MM.1S (cell line): ENCODE results near the gene SPEF2.

Experiments
- DNase-seq: peaks from one replicate; pipeline ENCODE4 v3.0.0-alpha.2; 2015
- H2AFZ ChIP-seq: fragments of 300-600 bp; sonication (generic); 2 replicates; pipeline ENCODE4 v1.6.0; 2016; ENCODE audit warnings: antibody characterized with exemption, low read length
- H3F3A ChIP-seq: fragments of 300-600 bp; sonication (generic); 2 replicates; pipeline ENCODE4 v1.6.1; 2016; ENCODE audit warnings: mild to moderate bottlenecking, antibody characterized with exemption, low read length, moderate library complexity, mixed read lengths; ENCODE audit not compliant: insufficient read depth
- H3K27ac ChIP-seq: fragments of 300-600 bp; sonication (generic); 2 replicates; pipeline ENCODE4 v1.5.1; 2016; ENCODE audit warnings: mild to moderate bottlenecking, low read length
- H3K27me3 ChIP-seq: fragments of 300-600 bp; sonication (generic); replicated peaks from 2 replicates; pipeline ENCODE4 v1.6.0; 2016; ENCODE audit warnings: low read length; ENCODE audit not compliant: insufficient read depth
- H3K36me3 ChIP-seq: fragments of 300-600 bp; sonication (generic); replicated peaks from 2 replicates; pipeline ENCODE4 v1.6.1; 2016; ENCODE audit warnings: mild to moderate bottlenecking, low read length, mixed read lengths; ENCODE audit not compliant: insufficient read depth
- H3K4me1 ChIP-seq: fragments of 300-600 bp; sonication (generic); 2 replicates; pipeline ENCODE4 v1.6.1; 2016; ENCODE audit warnings: low read length, mixed read lengths
- H3K4me2 ChIP-seq: fragments of 300-600 bp; sonication (generic); 2 replicates; pipeline ENCODE4 v1.6.0; 2016; ENCODE audit warnings: low read depth, low read length
- H3K4me3 ChIP-seq: fragments of 300-600 bp; sonication (generic); 2 replicates; pipeline ENCODE4 v1.5.1; 2016; ENCODE audit warnings: low read length, mixed read lengths
- H3K79me2 ChIP-seq: fragments of 300-600 bp; sonication (generic); 2 replicates; pipeline ENCODE4 v1.6.1; 2016; ENCODE audit warnings: mixed run types, low read length, mixed read lengths
- H3K9ac ChIP-seq: fragments of 300-600 bp; sonication (generic); 2 replicates; pipeline ENCODE4 v1.6.1; 2016; ENCODE audit warnings: low read length, mixed read lengths
- H3K9me2 ChIP-seq: fragments of 300-600 bp; sonication (generic); replicated peaks from 2 replicates; pipeline ENCODE4 v1.6.1; 2016; ENCODE audit warnings: mild to moderate bottlenecking, low read length, mixed read lengths; ENCODE audit not compliant: insufficient read depth
- H3K9me3 ChIP-seq: fragments of 300-600 bp; sonication (generic); replicated peaks from 2 replicates; pipeline ENCODE4 v1.6.1; 2016; ENCODE audit warnings: mild to moderate bottlenecking, low read length, mixed read lengths; ENCODE audit not compliant: insufficient read depth
- H4K20me1 ChIP-seq: fragments of 300-600 bp; sonication (generic); 2 replicates; pipeline ENCODE4 v1.6.1; 2016; ENCODE audit warnings: mild to moderate bottlenecking, low read length, moderate library complexity, mixed read lengths; ENCODE audit not compliant: insufficient read depth
- EZH2 ChIP-seq: fragments of 300-600 bp; sonication (generic); optimal IDR thresholded peaks from 2 replicates; pipeline ENCODE3; 2017; ENCODE audit warnings: low read depth, mild to moderate bottlenecking, antibody characterized with exemption, low read length, mixed read lengths
- EZH2phosphoT487 ChIP-seq: fragments of 300-600 bp; sonication (generic); IDR thresholded peaks from 2 replicates; pipeline ENCODE4 v1.6.1; 2018; ENCODE audit warnings: antibody characterized with exemption, low read length
- TF ChIP-seq, protein P1 (sequence below): fragments of 300-600 bp; sonication (generic); IDR thresholded peaks from 2 replicates; pipeline ENCODE4 v1.5.1; 2016; ENCODE audit warnings: antibody characterized with exemption, low read length, mixed read lengths

Gene SPEF2

DNA sequence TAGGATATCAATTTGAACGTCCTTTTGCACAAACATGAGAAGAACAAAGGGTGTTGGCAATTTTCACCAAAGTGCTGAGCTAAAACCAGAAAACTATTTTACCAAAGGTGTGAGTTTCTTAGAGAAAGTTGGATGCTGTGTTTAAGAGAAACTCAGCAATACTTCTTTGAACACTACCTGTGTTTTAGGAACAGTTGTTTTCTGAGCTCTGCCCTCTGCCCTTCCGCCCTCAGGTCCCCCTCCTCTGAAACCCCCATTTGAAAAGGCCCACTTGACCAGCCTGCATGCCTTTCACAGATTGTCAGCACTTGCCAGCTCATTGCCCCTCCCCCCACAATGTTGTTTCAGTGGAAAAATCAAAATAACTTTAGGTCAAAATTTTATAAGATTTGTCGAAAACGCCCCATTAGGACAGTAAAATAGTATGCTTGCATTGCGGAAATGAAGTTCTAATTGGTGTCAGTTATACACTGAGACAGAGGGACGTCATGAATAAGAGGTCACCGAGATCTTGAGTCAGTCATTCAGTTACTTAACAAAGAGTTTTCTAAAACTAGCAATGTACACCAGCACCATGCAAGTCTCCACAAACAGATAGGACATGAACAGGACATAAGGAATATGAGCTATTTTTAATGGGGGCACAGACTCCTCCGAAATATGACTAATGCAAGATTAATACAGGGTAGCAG is 177.2 kb downstream of the SPEF2 start:
- TF ChIP-seq EZH2phosphoT487 (no peak), EZH2 (no peak)
- TF ChIP-seq, protein P1, sequence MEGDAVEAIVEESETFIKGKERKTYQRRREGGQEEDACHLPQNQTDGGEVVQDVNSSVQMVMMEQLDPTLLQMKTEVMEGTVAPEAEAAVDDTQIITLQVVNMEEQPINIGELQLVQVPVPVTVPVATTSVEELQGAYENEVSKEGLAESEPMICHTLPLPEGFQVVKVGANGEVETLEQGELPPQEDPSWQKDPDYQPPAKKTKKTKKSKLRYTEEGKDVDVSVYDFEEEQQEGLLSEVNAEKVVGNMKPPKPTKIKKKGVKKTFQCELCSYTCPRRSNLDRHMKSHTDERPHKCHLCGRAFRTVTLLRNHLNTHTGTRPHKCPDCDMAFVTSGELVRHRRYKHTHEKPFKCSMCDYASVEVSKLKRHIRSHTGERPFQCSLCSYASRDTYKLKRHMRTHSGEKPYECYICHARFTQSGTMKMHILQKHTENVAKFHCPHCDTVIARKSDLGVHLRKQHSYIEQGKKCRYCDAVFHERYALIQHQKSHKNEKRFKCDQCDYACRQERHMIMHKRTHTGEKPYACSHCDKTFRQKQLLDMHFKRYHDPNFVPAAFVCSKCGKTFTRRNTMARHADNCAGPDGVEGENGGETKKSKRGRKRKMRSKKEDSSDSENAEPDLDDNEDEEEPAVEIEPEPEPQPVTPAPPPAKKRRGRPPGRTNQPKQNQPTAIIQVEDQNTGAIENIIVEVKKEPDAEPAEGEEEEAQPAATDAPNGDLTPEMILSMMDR: no peak
- H3K9ac ChIP-seq: no peak overlapping the region
- no peaks in the 10 kb centered on the region for H3K27me3 ChIP-seq
- no peak for DNase-seq
- H3F3A ChIP-seq: no peaks in the 10 kb centered on the region
- H3K9me2 ChIP-seq: no peaks in the 10 kb centered on the region
- no peak overlapping the region for H3K4me2 ChIP-seq
- no peak overlapping the region for H3K27ac ChIP-seq
- H3K4me1 ChIP-seq: peaks cover 3% of the 10 kb centered on the region; the same call in 1 of the 2 replicates
- H3K9me3 ChIP-seq: no peaks in the 10 kb centered on the region
- no peak overlapping the region for H3K4me3 ChIP-seq
- no peaks in the 10 kb centered on the region for H3K79me2 ChIP-seq
- no peaks in the 10 kb centered on the region for H4K20me1 ChIP-seq
- no peaks in the 10 kb centered on the region for H3K36me3 ChIP-seq
- H2AFZ ChIP-seq: no peak overlapping the region

DNA sequence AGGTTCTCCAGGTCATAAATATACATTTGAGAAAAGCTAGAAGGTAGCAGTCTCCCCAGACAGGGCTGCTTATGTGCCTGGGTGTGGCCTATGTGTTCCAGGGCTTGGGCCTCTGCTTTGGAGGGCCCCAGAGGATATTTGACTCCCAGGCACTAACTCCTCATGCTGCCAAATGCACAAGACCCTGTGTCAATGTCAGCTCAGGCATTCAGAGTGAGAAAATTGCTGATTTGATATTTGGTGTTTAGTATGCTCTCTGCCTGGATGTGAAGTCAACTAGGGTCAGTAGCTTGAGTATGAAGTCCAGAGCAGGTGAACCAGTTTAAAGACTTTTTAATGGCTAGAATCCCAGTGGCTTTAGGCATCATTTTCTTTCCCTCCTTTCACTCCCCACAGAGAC is 181.5 kb downstream of the SPEF2 start:
- Histone ChIP-seq H3K4me2 (no peak overlapping the region), H3K27me3 (no peaks in the 10 kb centered on the region)

DNA sequence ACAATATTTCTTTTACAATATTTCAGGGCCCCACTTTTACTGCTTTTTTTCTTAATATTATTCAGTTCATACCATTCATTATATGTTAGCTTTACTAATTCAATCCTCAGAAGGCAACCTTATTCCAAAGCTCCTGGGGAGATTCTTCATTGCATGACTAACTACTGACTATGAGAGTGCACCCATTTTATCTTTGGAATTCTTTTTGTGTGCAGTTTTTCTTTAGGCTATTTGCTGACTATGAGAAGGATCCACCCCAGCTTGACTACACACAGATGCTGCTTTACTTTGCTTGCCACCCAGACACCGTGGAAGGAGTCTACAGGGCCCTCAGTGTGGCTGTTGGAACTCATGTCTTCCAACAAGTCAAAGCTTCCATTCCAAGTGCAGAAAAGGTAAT is 182.1 kb downstream of the SPEF2 start:
- no peaks in the 10 kb centered on the region for H3F3A ChIP-seq
- no peak overlapping the region for H3K4me3 ChIP-seq
- H3K79me2 ChIP-seq: no peaks in the 10 kb centered on the region
- DNase-seq: no peak
- no peak overlapping the region for H3K9ac ChIP-seq
- no peaks in the 10 kb centered on the region for H3K9me3 ChIP-seq
- H3K4me2 ChIP-seq: no peak overlapping the region
- H3K9me2 ChIP-seq: no peaks in the 10 kb centered on the region
- no peaks in the 10 kb centered on the region for H3K27me3 ChIP-seq
- TF ChIP-seq, protein P1: no peak
- no peak for TF ChIP-seq EZH2
- no peak overlapping the region for H3K27ac ChIP-seq
- H3K4me1 ChIP-seq: peaks cover 3% of the 10 kb centered on the region; the same call in 1 of the 2 replicates
- H3K36me3 ChIP-seq: no peaks in the 10 kb centered on the region
- H2AFZ ChIP-seq: no peak overlapping the region
- H4K20me1 ChIP-seq: no peaks in the 10 kb centered on the region

More for the DNA sequence above, 181.5 kb downstream of the SPEF2 start:
- no peak overlapping the region for H3K4me3 ChIP-seq
- no peak overlapping the region for H3K9ac ChIP-seq
- no peaks in the 10 kb centered on the region for H3K36me3 ChIP-seq
- TF ChIP-seq, protein P1: no peak
- TF ChIP-seq EZH2phosphoT487 (no peak), EZH2 (no peak)
- peaks cover 3% of the 10 kb centered on the region; the same call in 1 of the 2 replicates for H3K4me1 ChIP-seq
- no peak overlapping the region for H3K27ac ChIP-seq
- no peaks in the 10 kb centered on the region for H3K9me2 ChIP-seq
- no peak overlapping the region for H2AFZ ChIP-seq
- H3K9me3 ChIP-seq: no peaks in the 10 kb centered on the region
- DNase-seq: no peak
- H4K20me1 ChIP-seq: no peaks in the 10 kb centered on the region
- H3F3A ChIP-seq: no peaks in the 10 kb centered on the region
- H3K79me2 ChIP-seq: no peaks in the 10 kb centered on the region
